HG02610 (cell line): ENCODE data around the gene HIPK3.
"Not testable (repeated sequence)": the region's sequence is repeated elsewhere in the genome, so short reads cannot be mapped to it uniquely, and the experiment has no call there.

Experiments
- ATAC-seq: cut with Tn5 transposase; IDR thresholded peaks from one replicate; pipeline ENCODE4 v1.9.1; 2021; ENCODE audit warnings: mild to moderate bottlenecking, moderate library complexity; ENCODE audit not compliant: unreplicated experiment

The HIPK3 gene

DNA sequence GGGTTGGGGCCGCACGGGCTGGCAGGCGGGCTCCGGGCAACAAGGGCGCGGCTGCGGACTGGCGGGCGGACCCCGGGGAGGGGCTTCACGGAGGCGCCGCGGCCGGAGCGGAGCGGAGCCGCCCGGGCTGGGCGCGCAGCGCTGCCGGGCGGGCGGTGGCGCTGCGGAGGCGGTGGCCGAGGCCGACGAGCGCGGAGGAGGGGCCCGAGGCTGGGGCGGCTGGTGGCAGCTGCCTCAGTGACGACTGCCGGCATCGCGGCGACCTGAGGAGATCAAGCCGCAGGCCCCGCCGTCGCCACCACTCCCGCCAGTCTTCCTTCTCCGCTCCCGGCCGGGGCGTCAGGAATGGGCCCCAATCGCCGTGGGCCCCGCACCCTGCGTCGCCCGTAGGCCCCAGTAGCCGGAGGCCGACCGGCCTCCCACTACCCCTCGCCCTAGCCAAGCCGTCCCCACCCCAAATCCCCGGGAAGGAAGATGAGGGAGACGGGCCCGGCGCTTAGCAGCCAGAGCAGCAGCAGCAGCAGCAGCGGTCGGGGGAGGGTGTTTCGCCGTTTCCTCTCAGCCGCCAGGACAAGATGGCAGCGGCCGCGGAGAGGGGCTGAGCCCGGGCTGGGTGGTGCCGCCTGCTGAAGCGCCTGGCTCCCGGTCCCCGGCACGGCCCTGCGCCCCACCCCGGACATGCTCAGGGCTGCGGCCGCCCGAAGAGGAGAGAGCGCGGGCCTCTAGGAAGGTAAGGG is at the start of gene HIPK3:
Gene HIPK3 (plus strand): TSS at position 222 of the 737 bp plus-strand sequence.
- peak; percentile 80 for ATAC-seq

DNA sequence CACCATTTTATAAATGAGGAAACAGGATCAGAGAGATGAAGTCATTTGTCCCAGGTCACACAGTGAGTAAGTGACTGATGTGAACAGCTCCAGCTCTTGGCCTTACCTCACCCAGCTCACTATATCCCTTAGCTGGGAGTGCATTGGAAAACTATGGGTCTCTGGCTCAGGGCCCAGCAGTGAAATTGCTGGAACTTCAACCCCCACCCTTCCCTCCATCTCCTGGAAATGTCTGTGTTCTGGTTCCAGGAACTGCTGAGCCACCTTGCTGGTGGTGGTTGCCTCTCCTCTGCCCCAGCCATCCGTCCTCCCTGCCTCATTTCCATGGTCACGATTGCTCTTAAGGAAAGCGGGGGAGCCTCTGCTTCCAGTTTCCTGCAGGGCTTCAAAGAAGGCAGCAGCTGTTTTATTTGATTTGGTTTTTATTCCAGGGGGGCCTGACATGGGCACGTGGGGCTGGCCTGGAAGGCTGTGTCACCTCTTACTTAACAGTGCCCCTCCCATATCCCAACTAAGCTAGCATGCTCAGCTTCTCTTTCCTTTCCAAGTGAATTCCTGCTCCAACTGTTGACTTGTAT is 49.7 kb upstream of the HIPK3 start:
- no peak for ATAC-seq

DNA sequence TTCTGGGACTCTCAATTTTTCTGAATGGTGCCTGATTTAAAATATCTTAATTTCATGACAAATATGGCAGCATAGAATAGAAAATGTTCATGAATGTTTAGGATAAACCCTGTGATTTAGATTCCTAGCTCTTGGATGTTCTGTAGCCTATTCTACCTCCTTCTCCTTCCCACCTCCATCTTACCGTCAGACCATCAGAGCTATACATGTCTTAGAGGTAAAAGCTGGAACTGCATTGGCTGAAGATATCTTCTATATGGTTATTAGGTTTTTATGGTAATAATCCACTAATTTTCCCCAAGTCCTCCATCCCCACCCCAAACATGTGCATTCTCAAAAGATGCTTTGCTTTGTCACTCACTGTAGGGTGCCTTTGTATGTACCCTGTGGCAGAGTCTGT is 49.0 kb upstream of the HIPK3 start:
- no peak for ATAC-seq

DNA sequence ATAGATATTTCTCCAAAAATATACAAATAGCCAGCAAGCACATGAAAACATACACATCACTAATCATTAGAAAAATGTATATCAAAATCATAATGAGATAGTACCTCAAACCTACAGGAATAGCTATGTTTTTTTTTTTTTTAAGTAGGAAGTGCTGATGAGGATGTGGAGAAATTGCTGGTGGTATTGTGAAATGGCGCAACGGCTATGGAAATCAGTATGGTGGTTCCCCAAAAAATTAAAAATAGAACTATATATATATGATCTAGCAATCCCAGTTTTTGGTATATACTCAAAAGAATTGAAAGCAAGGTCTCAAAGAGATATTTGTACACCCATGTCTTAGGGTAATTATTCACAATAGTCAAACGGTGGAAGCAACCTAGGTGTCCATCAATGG is 46.0 kb upstream of the HIPK3 start:
- ATAC-seq: no peak

DNA sequence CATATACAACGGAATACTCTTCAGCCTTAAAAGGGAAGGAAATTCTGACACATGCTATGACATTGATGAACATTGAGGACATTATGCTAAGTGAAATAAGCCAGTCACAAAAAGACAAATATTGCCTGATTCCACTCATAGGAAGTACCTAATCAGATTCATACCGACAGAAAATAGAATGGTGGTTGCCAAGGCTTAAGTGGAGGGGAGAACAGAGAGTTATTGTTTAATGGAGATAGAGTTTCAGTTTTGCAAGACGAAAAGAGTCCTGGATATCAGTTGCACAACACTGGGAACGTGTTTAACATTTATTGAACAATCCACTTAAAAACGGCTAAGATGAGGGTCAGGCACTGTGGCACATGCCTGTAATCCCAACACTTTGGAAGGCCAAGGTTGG is 45.6 kb upstream of the HIPK3 start:
- no peak for ATAC-seq

DNA sequence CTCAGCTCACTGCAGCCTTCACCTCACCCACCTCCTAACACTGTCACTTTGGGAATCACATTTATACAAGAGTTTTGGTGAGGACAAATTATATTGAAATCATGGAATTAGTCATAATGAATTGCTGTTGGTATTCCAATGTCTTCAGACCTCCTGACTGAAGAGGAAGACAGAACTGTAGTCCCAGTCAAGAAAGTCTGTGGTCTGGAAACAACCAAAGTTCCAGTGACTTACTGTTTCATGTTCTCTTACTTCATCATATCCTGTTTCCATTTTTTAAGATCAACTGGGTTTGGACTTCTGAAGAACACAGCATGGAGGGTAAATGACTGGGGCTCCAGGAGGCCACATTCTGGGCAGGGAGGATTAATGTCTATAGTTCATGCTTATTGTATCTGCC is 43.0 kb upstream of the HIPK3 start:
- no peak for ATAC-seq

DNA sequence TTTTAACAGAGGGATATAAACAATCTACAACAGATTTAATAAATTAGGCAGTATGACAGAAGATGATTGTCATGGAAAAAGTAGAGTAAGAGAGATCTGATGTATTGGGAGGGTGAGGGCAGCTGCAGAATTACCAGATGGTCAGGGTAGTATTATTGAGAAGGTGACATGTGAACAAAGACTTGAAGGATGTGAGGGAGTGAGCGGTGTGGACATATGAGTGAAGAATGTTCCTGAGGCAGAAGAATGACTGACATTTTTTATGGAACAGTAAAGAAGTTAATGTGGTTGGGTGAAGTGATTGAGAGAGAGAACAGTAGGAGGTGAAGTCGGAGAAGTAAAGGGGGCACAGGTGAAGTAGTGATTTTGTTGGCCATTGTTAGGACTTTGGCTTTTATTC is 42.4 kb upstream of the HIPK3 start:
- no peak for ATAC-seq

DNA sequence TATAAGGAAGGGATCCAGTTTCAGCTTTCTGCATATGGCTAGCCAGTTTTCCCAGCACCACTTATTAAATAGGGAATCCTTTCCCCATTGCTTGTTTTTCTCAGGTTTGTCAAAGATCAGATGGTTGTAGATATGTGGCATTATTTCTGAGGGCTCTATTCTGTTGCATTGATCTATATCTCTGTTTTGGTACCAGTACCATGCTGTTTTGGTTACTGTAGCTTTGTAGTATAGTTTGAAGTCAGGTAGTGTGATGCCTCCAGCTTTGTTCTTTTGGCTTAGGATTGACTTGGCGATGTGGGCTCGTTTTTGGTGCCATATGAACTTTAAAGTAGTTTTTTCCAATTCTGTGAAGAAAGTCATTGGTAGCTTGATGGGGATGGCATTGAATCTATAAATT is 40.5 kb upstream of the HIPK3 start:
- not testable (repeated sequence) for ATAC-seq

DNA sequence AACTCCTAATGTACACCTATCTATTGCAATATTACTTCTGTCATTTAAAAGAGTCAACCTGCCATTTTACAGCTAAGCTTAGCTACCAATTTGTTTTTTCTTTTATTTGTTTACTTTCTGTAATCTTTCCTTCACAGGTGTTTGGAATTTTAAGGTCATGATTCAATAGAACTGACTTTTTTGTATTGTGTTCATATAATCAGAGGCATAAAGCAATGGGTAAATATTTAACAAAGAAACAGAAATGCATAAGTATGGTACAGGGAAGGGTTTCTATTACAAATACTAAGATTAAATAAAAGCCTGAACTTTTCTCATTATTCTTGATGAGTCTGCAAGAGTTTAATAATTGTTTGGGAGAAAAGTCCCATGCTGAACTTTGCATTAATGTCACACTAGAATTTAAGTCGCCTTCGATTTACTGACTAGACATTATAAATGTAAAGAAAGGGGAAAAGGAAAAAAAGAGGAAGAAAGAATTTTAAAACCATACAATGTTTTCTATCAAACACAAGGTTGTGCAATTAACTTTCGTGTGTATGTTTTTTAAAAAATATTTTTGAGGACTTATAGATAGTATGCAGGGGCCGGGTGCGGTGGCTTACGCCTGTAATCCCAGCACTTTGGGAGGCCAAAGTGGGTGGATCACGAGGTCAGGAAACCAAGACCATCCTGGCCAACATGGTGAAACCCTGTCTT is 35.0 kb upstream of the HIPK3 start:
- ATAC-seq: no peak

DNA sequence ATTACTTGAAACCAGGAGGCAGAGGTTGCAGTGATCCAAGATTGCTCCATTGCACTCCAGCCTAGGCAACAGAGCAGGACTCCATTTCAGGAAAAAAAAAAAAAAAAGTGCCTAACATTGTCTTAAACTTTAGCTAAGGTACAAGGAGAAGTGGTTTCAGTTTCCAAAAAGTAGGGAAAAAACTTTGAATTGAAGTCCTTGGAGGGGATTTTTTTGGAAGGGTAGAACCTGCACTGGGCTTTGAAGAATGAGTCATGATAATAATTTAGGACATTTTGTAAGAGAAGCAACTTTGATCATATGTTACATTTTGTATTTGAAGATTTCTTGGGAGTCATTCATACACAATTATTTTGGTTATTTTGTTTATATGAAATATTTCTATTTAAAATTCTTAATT is 31.8 kb upstream of the HIPK3 start:
- no peak for ATAC-seq

DNA sequence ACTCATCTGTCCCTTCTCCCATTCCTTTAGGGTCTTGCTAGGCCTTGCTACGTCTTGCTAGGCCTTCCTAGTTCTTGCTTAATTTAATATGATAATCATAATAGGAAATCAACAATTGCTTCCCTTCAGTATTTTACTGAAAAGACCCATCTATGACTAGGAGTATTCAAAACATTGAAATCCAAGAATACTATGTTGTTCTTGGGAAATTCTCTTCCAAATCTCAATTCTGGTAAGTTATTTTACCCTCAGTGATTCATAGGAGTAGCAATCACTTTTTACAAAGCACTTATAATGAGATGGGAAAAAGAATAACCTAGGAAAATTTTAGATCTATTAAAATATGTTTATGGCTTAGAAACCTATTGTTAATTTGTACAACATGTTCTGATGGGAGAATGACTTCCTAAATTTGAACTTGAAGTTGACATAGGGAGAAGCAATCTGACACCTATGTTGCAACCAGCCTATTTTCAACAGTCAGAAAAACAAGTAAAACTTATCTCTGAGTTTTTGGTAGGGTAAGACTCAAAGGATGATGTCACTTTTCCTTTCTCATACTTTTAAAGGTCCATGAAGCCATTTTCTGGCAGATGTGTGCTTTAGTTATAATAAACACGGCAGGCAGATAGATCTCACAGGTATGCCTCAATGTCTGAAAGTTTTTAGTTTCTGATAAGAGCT is 29.5 kb upstream of the HIPK3 start:
- no peak for ATAC-seq

DNA sequence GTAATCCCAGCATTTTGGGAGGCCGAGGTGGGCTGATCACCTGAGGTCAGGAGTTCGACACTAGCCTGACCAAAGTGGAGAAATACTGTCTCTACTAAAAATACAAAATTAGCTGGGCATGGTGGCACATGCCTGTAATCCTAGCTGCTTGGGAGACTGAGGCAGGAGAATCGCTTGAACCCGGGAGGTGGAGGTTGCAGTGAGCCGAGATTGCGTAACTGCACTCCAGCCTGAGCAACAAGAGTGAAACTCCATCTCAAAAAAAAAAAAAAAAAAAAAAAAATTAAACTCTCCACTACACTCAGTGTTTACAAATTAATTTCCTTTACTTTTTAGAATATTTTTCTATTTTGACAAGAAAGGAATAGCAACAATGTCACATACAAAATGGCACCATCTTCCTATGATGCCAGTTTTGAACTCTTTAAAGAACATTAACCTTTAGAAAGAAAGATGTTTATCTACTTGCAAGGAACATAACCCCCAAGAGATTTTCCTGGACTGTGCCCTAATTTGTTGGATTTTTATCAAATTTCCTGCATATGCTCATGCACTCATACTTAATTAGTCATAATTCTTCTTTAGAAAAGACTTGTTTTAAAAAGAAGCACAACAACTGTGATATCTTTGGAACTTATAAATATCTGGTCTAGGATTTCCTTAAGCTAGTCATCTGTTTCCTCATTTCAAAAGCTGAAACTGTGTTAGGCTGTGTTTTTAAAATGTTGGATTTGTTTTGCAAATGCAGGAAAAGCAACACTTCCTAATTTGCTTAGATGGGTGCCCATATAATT is 22.6 kb upstream of the HIPK3 start:
- ATAC-seq: no peak

DNA sequence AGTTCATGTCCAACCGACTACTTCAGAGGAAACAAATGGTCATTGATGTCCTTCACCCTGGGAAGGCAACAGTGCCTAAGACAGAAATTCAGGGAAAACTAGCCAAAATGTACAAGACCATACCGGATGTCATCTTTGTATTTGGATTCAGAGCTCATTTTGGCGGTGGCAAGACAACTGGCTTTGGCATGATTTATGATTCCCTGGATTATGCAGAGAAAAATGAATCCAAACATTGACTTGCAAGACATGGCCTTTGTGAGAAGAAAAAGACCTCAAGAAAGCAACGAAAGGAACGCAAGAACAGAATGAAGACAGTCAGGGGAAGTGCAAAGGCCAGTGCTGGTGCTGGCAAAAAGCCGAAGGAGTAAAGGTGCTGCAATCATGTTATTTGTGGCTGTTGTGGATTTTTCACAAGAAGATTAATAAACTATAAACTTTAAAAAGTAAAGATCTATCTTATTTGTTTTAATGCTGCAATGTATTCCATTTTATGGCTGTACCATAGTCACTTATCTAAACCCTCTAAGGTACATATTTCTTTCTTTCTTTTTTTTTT is 20.1 kb upstream of the HIPK3 start:
- ATAC-seq: no peak

DNA sequence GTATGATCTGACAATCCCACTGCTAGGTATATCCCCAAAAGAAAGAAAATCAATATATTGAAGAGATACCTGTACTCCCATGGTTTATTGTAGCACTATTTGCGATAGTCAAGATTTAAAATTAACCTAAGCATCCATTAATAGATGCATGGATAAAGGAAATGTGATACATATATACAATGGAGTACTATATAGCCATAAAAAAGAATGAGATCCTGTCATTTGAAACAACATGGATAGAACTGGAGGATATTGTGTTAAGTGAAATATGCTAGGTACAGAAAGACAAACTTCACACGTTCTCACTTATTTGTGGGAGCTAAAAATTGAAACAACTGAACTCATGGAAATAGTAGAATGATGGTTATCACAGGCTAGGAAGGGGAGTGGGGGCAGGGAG is 14.6 kb upstream of the HIPK3 start:
- ATAC-seq: no peak

DNA sequence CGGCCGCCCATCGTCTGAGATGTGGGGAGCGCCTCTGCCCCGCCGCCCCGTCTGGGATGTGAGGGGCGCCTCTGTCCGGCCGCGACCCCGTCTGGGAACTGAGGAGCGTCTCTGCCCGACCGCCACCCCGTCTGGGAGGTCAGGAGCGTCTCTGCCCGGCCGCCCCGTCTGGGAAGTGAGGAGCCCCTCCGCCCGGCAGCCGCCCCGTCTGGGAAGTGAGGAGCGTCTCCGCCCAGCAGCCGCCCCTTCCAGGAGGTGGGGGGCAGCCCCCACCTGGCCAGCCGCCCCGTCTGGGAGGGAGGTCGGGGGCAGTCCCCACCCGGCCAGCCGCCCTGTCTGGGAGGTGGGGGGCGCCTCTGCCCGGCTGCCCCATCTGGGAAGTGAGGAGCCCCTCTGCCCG is 13.5 kb upstream of the HIPK3 start:
- ATAC-seq: not testable (repeated sequence)

DNA sequence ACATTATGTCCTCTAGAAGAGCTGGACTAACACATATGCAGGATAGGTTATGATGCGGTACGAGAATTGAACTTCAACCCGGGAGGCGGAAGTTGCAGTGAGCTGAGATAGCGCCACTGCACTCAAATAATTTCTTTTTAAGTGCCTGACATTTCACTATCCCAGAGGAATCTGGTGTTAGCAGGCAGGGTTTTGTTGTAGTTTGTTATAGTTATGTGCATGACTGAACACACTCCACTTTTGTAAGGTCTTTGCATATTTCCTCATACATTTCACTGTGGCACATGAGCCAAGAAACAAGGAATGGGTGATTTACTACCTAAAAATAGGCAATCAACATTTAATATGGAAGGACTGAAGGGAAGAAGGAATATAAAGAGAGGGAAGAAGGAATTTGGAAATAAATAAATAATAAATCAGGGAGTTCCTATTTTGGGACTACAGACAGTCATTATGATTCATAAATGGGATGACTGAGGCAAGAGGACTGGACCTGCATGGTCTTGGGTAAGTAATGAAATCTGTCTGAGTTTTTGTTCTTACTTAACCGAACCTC is 8.7 kb upstream of the HIPK3 start:
- no peak for ATAC-seq

DNA sequence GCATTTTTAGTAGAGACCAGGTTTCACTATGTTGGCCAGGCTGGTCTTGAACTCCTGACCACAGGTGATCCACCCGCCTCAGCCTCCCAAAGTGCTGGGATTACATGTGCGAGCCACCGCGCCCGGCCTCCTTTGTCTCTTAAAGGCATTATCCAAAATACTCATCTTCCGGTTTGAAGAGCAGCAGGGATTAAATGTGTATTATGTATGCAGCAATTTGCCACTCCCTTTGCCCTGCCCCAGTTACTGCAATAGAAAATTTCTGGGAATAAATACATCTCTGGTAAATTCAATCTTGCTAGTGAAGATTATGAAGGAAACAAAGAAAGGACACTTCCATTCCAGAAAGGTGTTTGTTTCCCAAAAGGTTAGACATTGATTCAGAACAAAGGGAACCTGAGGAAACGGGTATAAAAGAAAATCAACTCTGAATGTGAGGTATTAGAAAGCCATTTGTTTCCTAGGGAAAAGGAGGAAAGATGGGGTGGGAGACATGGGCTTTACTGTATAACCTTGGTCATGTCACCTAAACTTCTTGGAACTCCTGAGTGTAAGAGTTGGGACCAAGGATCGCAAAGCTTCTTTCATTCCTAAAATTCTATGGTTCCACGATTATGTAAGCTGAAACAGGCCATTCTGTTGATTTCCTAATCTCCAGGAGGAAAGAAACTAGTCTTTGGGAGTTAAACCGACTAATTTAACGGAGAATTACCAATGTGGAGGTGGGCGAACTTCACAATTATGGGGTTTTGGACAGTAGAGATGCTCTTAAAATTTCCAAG is 959 bp upstream of the HIPK3 start:
- no peak for ATAC-seq

DNA sequence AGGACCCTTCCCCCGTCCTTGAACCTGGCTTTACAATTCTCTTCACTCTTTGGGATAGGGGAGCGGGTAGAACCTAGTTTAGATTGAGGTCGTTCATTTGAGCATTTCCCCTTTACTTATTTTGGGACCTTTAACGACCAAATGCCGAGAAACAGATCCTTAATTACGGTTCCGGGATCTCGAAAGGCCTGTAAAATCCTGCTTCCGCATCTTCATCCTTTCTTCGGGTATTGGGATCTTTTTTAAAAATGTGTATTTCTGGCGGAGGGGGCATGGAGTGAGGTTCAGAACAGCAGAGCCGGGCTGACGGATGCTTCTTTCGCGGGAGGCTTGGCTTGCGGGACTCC is 395 bp upstream of the HIPK3 start:
- ATAC-seq: no peak

DNA sequence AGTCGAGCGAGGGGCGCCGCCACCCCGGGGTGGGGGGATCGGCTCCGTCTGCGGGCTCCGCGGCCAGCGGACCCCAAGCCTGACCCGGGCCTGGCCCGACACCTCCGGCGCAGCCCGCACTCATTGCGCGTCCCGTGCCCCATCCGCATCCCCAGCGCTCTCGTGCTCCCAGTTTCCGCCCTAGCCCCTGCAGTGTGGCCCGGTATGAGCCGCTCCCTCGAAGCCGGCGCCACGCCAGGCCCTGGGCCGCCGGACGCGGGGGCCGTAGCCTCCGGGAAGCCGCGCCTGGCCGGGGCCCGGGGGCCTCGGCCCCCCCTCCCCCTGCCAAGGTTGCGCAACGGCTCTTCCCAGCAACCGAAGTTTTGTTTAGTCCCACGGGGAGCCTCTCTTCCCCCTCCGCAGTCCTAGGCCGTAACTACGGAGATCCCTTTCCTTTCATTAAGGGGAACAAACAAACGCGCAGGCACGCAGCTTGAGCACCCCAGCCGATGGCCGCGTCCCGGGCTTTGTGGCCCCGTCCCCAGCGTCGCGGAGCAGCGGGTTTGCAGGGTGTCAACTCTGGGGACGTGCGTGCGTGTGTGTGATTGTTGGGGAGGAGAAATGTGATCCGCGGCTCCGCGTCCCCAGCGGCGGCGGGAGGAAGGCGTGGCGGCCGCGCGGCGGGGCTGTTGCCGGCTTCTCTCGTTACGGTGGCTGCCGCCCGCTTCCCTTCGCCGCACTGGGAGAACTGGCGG is 883 bp downstream of the HIPK3 start:
- ATAC-seq: peak; percentile 31
